BJ (cell line): Measurements from ENCODE around the gene PPP1R14D. TPM values are rescaled to one million over a fixed set of nuclear protein-coding genes. Genes with fewer than 3 reads are reported as not detected.

Source experiments
- CTCF ChIA-PET: fragments of 350-600 bp; formaldehyde crosslinking; extraction: SDS; loops from one replicate; lab custom pipeline; 2021; ENCODE audit warnings: antibody characterized with exemption, inconsistent platforms; lab: Yijun Ruan, JAX
- POLR2A ChIA-PET: fragments of 300-600 bp; sonication (Branson Sonifier 250); formaldehyde crosslinking; extraction: SDS; loops from one replicate; lab custom pipeline; 2021; ENCODE audit warnings: antibody characterized with exemption; lab: Charles Lee
- DNase-seq: peaks from one replicate; pipeline ENCODE4 v3.0.0-alpha.2; 2011; ENCODE audit warnings: low read depth
- H3K27me3 ChIP-seq: 2 replicates; pipeline ENCODE4 v1.6.0; 2011; ENCODE audit warnings: low read length; ENCODE audit not compliant: control insufficient read depth, insufficient read depth
- H3K36me3 ChIP-seq: 2 replicates; pipeline ENCODE4 v1.5.1; 2011; ENCODE audit warnings: low read length; ENCODE audit not compliant: control insufficient read depth, insufficient read depth
- H3K4me3 ChIP-seq: 2 replicates; pipeline ENCODE4 v1.5.1; 2011; ENCODE audit warnings: low read depth, mild to moderate bottlenecking, control low read depth, low read length
- polyA plus RNA-seq: library from polyadenylated mRNA; depleted of rRNA; stranded (reverse); fragments of >200 nt; gene quantifications from 2 replicates; pipeline ENCODE4 v1.2.3, GENCODE V29; 2011
- TF ChIP-seq, protein P1 (sequence below): IDR thresholded peaks from 2 replicates; pipeline ENCODE4 v1.5.1; 2011; ENCODE audit warnings: low read depth, mild to moderate bottlenecking, control low read depth, inconsistent platforms, low read length, moderate library complexity; ENCODE audit not compliant: insufficient read depth

PPP1R14D gene
- polyA plus RNA-seq, 1 experiment = not detected

DNA sequence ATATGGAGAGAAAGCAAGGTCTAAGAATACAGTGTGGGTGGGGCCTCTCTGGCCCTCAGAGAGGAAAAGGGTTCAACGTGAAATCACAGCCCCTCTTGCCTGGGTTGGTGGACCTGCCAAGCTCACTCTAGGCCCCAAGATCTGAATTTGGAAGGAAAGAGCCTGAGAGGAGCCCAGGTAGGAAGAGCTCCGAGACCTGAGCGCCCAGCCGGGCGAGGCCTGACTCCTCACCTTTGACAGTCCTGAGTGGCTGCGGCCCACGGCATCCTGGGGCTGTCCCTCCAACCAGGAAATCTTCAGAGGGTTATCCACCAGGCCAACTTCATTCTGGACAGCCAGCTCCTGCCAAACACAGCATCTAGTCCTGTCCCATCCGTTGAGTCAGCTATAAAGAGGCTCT is 55.0 kb downstream of the PPP1R14D start:
- POLR2A ChIA-PET = no interaction called here
- CTCF ChIA-PET = no interaction called here

DNA sequence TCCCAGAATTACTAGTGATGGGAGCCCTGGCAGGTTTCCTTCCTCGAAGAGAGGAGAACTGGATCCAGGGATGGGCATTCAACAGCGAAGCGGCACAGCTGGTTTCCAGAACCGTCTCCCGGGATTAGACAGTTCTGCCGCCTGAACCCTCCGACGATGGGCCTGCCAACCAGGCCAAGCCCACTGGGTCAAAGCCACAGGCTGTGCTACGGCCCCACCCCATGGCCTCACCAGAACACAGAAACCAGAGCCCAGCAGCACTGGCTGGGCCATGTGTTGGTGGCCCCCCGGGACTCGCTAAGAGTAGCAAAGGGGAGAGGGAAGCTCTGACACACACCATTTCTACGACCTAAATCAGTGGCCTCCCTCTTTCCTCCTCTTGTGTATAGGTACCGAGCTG is 56.5 kb downstream of the PPP1R14D start:
- ChIA-PET POLR2A (no interaction called here), CTCF (interaction anchor here (0.7 to 1.2 kb wide), 2 partner anchors 10 to 14 kb away, joined by 3 to 5 read pairs; no protein-coding TSS in a partner anchor)
- DNase-seq = no peak
- TF ChIP-seq, protein P1, sequence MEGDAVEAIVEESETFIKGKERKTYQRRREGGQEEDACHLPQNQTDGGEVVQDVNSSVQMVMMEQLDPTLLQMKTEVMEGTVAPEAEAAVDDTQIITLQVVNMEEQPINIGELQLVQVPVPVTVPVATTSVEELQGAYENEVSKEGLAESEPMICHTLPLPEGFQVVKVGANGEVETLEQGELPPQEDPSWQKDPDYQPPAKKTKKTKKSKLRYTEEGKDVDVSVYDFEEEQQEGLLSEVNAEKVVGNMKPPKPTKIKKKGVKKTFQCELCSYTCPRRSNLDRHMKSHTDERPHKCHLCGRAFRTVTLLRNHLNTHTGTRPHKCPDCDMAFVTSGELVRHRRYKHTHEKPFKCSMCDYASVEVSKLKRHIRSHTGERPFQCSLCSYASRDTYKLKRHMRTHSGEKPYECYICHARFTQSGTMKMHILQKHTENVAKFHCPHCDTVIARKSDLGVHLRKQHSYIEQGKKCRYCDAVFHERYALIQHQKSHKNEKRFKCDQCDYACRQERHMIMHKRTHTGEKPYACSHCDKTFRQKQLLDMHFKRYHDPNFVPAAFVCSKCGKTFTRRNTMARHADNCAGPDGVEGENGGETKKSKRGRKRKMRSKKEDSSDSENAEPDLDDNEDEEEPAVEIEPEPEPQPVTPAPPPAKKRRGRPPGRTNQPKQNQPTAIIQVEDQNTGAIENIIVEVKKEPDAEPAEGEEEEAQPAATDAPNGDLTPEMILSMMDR = no peak
- Histone ChIP-seq H3K4me3 (no peak overlapping the region), H3K27me3 (no peaks in the 10 kb centered on the region), H3K36me3 (peaks cover 29% of the 10 kb centered on the region)

More for the DNA sequence above, 55.0 kb downstream of the PPP1R14D start:
- Histone ChIP-seq H3K36me3 (peaks cover 31% of the 10 kb centered on the region), H3K27me3 (no peaks in the 10 kb centered on the region), H3K4me3 (no peak overlapping the region)
- TF ChIP-seq, protein P1 = no peak
- no peak for DNase-seq

DNA sequence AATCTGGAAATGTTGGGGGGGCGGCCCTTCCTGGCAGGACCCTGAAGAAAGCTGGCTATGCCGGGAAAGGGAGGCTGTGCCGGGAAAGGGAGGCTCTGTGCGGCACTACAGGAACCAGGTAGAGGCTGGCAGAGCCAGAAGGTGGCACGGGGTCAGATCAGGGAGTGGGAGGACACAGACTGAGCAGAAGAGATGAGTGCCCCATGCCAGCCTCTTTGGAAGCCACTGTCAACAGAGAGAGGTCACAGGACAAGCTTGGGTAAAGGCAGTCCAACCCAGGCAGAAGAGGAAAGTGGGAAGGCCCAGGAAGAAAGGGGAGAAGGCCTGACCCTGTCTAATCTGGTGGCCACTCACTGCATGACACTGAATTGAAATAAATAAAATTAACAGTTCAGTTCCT is 57.3 kb downstream of the PPP1R14D start:
- TF ChIP-seq, protein P1 = no peak
- CTCF ChIA-PET = interaction anchor here (0.8 to 1.2 kb wide), 2 partner anchors 10 to 11 kb away, joined by 3 to 5 read pairs; no protein-coding TSS in a partner anchor
- POLR2A ChIA-PET = no interaction called here
- Histone ChIP-seq H3K27me3 (no peaks in the 10 kb centered on the region), H3K36me3 (peaks cover 25% of the 10 kb centered on the region), H3K4me3 (no peak overlapping the region)
- no peak for DNase-seq

DNA sequence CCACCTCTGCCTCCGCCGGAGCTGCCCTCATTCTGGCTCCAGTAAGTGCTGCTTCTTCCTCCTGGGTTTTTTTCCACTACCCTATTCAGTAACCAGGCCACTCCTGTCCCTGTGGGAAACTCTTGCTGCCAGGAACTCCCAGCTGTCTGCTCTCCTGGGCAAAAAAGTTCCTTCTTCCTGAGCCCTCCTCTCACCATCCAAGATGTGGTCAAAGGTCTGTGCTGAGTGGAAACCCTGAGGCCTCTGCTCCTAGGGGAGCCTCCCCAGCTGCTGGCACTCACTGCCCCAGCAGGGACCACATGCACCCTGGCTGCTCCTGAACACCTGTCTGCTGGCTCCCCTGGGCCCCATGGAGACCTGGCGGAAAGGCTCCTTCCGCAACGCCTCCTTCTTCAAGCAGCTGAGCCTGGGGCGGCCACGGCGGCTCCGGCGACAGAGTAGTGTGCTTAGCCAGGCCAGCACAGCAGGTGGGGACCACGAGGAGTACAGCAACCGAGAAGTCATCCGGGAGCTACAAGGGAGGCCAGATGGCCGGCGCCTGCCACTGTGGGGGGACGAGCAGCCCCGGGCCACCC is 58.3 kb downstream of the PPP1R14D start:
- ChIA-PET POLR2A (no interaction called here), CTCF (interaction anchor here (0.8 to 0.9 kb wide), 2 partner anchors 11 to 89 kb away, joined by 3 read pairs; no protein-coding TSS in a partner anchor)
- Histone ChIP-seq H3K36me3 (peaks cover 20% of the 10 kb centered on the region), H3K27me3 (no peaks in the 10 kb centered on the region), H3K4me3 (no peak overlapping the region)
- no peak for DNase-seq
- TF ChIP-seq, protein P1 = no peak

DNA sequence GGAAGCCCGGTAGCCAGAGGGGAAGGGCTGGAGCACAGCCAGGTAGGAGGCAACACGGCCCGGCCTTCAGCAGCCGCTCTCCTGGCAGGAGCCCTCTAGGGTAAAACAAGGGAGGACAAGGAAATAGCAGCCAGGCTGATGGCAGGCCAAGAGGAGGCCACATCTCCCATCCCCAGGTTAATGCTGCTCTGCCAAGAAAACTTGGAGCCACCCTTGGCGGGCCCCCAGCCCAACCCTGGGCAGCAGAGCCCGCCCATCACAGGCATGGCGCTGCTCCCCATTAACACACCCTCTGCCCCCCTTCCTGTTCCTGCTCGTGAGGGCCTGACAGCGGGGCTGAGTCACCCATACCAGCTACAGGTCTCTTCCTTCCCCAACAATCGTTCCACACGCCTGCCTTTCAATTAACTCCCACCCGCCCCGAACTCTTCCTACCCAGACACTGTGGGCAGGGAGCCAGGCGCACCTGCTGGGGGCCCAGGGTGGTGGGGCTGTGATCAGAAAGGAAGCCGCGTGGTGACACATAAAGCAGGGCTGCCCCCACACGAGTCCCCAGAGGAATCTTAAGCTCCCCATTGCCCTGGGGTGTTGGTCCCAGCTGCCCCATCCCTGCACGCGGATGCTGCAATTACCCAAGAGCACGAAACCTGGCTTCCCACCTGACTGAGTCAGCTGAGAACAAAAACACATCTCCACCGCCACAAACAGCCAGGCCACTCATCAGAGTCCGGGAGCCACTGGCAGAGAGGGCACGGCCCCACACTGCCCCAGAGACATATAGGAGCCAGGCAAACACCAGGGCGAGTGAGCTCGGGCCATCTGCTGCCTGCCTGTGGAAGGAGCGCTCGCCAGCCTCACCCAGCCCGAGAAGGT is 59.0 kb downstream of the PPP1R14D start, which contains the start of gene C15orf62:
Gene C15orf62 (plus strand): TSS at position 707 of the 873 bp plus-strand sequence. CDS start 516 bp downstream, outside the sequence.
- ChIA-PET POLR2A (no interaction called here), CTCF (interaction anchor here (0.9 kb wide), 1 partner anchor 90 kb away, joined by 3 read pairs; no protein-coding TSS in a partner anchor)
- Histone ChIP-seq H3K27me3 (no peaks in the 10 kb centered on the region), H3K4me3 (no peak within 1 kb of the TSS), H3K36me3 (peaks cover 17% of the 10 kb centered on the region)
- TF ChIP-seq, protein P1 = no peak
- DNase-seq = no peak
